Vagina (tissue), 2 donors: ENCODE data around the gene WBP11.

Experiments
- POLR2A ChIP-seq, 2 donors: fragments of 450-650 bp; IDR thresholded peaks; one replicate each; pipeline ENCODE4 v1.6.1; 2017; ENCODE audit warnings: antibody characterized with exemption in 2 of 2, mild to moderate bottlenecking in 2 of 2, moderate library complexity in 2 of 2
- POLR2AphosphoS5 ChIP-seq, 2 donors: sonication (generic); formaldehyde crosslinking; IDR thresholded peaks; one replicate each; pipeline ENCODE4 v1.9.0; 2017; ENCODE audit warnings: antibody characterized with exemption in 2 of 2, mild to moderate bottlenecking in 2 of 2, low read depth in 1 of 2; ENCODE audit not compliant: insufficient read depth in 1 of 2
- TF ChIP-seq, protein P1 (sequence below), 3 experiments: fragments of 450-650 bp in 2 of 3; fragments of 200-600 bp in 1 of 3; sonication (generic) in 1 of 3; IDR thresholded peaks; one replicate each; pipeline ENCODE4 v1.5.1; 2017 to 2019; ENCODE audit warnings: antibody characterized with exemption in 3 of 3, mild to moderate bottlenecking in 2 of 3, moderate library complexity in 2 of 3

DNA sequence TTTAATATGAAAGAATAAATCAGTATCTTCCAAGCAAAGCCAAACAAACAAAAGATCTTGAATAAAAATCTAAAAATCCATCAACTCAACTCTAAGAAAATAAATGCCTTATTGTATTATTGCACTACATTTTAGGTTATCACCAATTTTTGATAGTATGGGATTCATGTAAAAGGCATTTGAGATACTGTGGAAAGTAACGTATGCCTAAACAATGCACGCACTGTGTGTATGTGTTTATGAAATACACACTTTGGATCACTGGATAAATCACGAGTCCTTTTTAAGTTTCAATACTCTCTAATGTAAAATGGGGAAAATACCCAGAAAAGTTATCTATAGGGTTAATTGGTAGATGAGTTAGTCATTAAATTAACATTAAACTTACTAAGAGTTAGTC, 17.7 kb downstream of the WBP11 start:
- TF ChIP-seq, protein P1, sequence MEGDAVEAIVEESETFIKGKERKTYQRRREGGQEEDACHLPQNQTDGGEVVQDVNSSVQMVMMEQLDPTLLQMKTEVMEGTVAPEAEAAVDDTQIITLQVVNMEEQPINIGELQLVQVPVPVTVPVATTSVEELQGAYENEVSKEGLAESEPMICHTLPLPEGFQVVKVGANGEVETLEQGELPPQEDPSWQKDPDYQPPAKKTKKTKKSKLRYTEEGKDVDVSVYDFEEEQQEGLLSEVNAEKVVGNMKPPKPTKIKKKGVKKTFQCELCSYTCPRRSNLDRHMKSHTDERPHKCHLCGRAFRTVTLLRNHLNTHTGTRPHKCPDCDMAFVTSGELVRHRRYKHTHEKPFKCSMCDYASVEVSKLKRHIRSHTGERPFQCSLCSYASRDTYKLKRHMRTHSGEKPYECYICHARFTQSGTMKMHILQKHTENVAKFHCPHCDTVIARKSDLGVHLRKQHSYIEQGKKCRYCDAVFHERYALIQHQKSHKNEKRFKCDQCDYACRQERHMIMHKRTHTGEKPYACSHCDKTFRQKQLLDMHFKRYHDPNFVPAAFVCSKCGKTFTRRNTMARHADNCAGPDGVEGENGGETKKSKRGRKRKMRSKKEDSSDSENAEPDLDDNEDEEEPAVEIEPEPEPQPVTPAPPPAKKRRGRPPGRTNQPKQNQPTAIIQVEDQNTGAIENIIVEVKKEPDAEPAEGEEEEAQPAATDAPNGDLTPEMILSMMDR (IDR thresholded peaks at IDR 0.05), result no peak
- no peak for TF ChIP-seq POLR2A (IDR thresholded peaks at IDR 0.05)
- no peak for TF ChIP-seq POLR2AphosphoS5 (IDR thresholded peaks at IDR 0.05; ENCODE audit: insufficient read depth in 1 of 2, low read depth in 1 of 2)
